Mesothelial cell of epicardium (in vitro differentiated cells): ENCODE measurements around the gene DMXL2. TPM values are rescaled to one million over a fixed set of nuclear protein-coding genes. Genes with fewer than 3 reads are reported as not detected.

Experiments
- DNase-seq, 2 experiments: peaks; one replicate each; pipeline ENCODE4 v3.0.0; 2021; ENCODE audit warnings: low spot score in 2 of 2; ENCODE audit not compliant: unreplicated experiment in 2 of 2
- H3K27ac Mint-ChIP-seq: 2 replicates; pipeline ENCODE4 v1.8.0; 2021; ENCODE audit warnings: mixed read lengths
- H3K27me3 Mint-ChIP-seq: 2 replicates; pipeline ENCODE4 v1.8.0; 2021; ENCODE audit warnings: low read depth, mixed read lengths
- H3K36me3 Mint-ChIP-seq: 2 replicates; pipeline ENCODE4 v1.8.0; 2021; ENCODE audit warnings: mixed read lengths
- H3K4me1 Mint-ChIP-seq: 2 replicates; pipeline ENCODE4 v1.8.0; 2021; ENCODE audit warnings: mixed read lengths
- H3K4me3 Mint-ChIP-seq: 2 replicates; pipeline ENCODE4 v1.8.0; 2021; ENCODE audit warnings: mild to moderate bottlenecking, moderate library complexity, mixed read lengths
- H3K9me3 Mint-ChIP-seq: 2 replicates; pipeline ENCODE4 v1.8.0; 2021; ENCODE audit warnings: mixed read lengths
- CTCF ChIP-seq: fragments of 200-600 bp; sonication (generic); IDR thresholded peaks from one replicate; pipeline ENCODE4 v1.5.0; 2021; ENCODE audit warnings: antibody characterized with exemption; ENCODE audit not compliant: unreplicated experiment
- total RNA-seq: library from RNA; stranded (reverse); gene quantifications from 3 replicates; pipeline ENCODE4 v1.2.1, GENCODE V29; 2021

DMXL2 gene
- total RNA-seq, 1 donor from 2014 or later: 44.8 TPM

- no peaks in the 10 kb centered on the region for H3K27me3 Mint-ChIP-seq
- TF ChIP-seq CTCF: no peak
- no peak overlapping the region for H3K27ac Mint-ChIP-seq
- H3K36me3 Mint-ChIP-seq: no peaks in the 10 kb centered on the region
- DNase-seq: no peak
- H3K4me1 Mint-ChIP-seq: peaks cover 30% of the 10 kb centered on the region
- H3K9me3 Mint-ChIP-seq: no peaks in the 10 kb centered on the region
- no peak overlapping the region for H3K4me3 Mint-ChIP-seq
These were observed 2.7 kb upstream of the DMXL2 start for GRCh38 chr15:51625236-51625635.

- Mint-ChIP-seq H3K36me3 (no peaks in the 10 kb centered on the region), H3K9me3 (no peaks in the 10 kb centered on the region), H3K4me1 (peaks cover 37% of the 10 kb centered on the region), H3K27ac (no peak overlapping the region), H3K4me3 (peak overlapping the region; percentile 94), H3K27me3 (no peaks in the 10 kb centered on the region)
- no peak for TF ChIP-seq CTCF
- DNase-seq: no peak
These were observed 1.5 kb upstream of the DMXL2 start for GRCh38 chr15:51624022-51624421.

- peak overlapping the region; percentile 94 for H3K4me3 Mint-ChIP-seq
- no peaks in the 10 kb centered on the region for H3K27me3 Mint-ChIP-seq
- no peak for DNase-seq
- H3K27ac Mint-ChIP-seq: peak overlapping the region; percentile 80
- no peaks in the 10 kb centered on the region for H3K36me3 Mint-ChIP-seq
- TF ChIP-seq CTCF: no peak
- H3K4me1 Mint-ChIP-seq: peaks cover 37% of the 10 kb centered on the region
- H3K9me3 Mint-ChIP-seq: no peaks in the 10 kb centered on the region
These were observed 891 bp upstream of the DMXL2 start for GRCh38 chr15:51623386-51623938.

- H3K4me1 Mint-ChIP-seq: peaks cover 37% of the 10 kb centered on the region
- H3K4me3 Mint-ChIP-seq: peak overlapping the region; percentile 94
- peak; percentile 18 to 56 for DNase-seq
- no peaks in the 10 kb centered on the region for H3K27me3 Mint-ChIP-seq
- no peaks in the 10 kb centered on the region for H3K36me3 Mint-ChIP-seq
- H3K9me3 Mint-ChIP-seq: no peaks in the 10 kb centered on the region
- peak overlapping the region; percentile 96 for H3K27ac Mint-ChIP-seq
- no peak for TF ChIP-seq CTCF
These were observed 501 bp downstream of the DMXL2 start for GRCh38 chr15:51621936-51622603.

GRCh38 chr15:51621155-51621765, 1.3 kb downstream of the DMXL2 start:
- no peaks in the 10 kb centered on the region for H3K36me3 Mint-ChIP-seq
- no peaks in the 10 kb centered on the region for H3K27me3 Mint-ChIP-seq
- no peak for TF ChIP-seq CTCF
- no peaks in the 10 kb centered on the region for H3K9me3 Mint-ChIP-seq
- H3K4me1 Mint-ChIP-seq: peaks cover 37% of the 10 kb centered on the region
- peak overlapping the region; percentile 94 for H3K4me3 Mint-ChIP-seq
- H3K27ac Mint-ChIP-seq: peak overlapping the region; percentile 96
- no peak for DNase-seq
